ENCODE results near the gene GRK2.
"Not testable (repeated sequence)": the region's sequence is repeated elsewhere in the genome, so short reads cannot be mapped to it uniquely, and the experiment has no call there.

Gene GRK2

DNA sequence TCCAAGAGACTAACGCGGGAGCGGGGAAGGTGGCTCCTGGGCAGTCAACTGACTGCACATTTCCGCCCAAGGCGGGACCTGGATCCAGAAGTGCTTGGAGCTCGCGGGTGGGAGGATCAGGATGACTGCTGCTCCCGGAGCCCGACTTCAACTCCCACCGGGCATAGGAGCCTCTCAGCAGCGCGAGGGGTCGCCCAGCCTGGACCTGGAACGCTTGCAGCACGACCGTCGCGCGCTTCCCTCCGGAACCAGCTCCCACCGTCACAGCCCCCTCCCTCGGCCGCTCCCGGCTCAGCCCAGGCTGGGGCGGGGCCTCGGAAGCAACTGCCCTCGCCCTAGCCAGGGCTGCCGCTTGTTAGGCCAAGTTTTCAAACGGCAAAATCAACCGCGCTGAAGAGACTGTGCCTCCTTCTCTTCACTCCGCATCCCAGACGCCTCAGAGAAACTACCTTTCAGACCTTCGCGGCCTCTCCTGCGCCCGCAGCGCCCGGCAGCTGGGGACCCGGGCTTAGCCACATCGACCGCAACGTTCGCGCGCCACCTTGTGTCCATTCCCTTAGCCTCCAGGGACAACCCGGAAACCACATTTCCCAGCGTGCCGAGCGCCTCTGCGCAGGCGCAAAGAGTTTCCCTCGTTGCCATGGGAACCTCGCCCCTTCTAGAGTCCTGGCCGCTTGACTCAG is 51.1 kb downstream of the GRK2 start:
- DNase-seq: peak; percentile 99

DNA sequence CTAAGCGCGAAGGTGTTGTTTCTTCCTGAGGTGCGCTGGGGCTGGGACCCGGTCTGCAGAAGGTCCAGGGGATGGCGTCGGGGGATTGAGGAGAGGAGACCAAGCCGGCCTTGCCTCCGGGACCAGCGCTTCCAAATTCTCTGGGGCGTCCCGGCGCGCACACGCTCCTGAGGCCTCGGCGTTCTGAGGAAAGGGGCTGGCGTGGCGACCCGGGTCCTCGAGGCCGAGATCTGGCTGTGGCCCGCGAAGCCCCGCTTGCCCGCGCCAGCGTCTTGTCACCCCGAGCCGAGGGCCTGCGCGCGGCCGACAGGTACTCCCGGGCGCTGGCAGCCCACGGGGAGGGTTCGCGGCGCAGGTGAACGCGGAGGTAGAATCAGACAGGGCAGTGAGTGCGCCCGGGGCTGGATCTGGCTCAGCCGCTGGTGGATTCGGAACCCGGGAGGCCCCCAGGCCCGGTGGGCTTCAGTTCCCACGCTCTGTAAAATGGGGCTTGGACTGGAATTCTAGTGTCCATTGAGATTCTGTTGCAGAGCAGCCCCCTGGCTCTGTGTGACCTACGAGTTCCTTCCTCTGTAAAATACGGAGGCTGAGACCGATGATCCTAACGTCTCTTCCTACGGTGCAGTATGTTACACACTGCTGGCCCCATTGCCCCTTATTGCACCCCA is 51.7 kb downstream of the GRK2 start:
- DNase-seq: no peak

DNA sequence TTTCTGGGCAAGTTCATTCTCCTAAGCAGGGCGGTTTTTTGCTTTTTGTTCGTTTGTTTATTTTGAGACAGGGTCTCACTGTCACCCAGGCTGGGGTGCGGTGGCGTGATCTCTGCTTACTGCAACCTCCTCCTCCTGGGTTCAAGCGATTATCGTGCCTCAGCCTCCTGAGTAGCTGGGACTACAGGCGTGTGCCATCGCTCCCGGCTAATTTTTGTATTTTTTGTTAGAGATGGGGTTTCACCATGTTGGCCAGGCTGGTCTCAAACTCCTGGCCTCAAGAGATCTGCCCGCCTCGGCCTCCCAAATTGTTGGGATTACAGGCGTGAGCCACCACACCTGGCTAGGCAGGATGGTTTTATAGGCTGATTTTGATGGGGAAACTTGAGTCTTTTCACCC is 52.6 kb downstream of the GRK2 start:
- DNase-seq: not testable (repeated sequence)

DNA sequence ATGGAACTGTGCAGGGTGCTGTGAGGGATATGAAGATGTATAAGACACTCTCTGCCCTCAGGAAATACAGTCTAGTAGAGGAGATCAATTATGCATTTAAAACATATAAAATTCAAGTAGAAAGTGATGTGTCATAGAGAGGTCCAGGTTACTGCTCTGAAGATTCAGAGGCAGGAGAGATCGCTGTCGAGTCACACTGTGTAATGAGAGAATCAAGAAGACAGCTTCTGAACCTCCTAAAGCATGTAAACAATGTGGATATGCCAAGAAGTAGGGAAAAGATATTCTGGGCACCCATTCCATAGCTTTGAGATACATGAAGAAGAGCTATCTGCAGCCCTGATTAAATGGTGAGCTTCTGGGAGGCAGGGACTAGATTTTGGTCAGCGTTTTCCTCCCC is 53.7 kb downstream of the GRK2 start:
- DNase-seq: no peak

DNA sequence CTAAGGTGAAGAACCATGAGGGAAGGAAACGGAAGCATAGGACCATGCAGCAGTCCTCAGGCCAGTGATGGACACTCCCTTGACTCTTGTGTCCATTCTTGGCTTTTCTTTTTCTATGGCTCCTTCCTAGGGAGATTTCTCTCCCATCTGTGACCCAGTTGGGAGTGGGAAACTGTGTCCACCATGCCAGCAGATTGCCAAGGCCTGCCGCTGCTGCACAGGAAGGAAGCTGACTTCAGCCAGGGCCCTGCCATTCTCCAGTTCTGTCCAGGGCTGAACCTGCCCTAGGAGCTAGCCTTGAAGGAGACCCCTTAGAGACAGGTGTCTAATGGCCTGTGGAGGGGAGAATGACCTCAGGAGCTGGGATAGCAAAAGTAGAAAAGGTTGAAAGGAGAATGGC is 54.4 kb downstream of the GRK2 start:
- no peak for DNase-seq

DNA sequence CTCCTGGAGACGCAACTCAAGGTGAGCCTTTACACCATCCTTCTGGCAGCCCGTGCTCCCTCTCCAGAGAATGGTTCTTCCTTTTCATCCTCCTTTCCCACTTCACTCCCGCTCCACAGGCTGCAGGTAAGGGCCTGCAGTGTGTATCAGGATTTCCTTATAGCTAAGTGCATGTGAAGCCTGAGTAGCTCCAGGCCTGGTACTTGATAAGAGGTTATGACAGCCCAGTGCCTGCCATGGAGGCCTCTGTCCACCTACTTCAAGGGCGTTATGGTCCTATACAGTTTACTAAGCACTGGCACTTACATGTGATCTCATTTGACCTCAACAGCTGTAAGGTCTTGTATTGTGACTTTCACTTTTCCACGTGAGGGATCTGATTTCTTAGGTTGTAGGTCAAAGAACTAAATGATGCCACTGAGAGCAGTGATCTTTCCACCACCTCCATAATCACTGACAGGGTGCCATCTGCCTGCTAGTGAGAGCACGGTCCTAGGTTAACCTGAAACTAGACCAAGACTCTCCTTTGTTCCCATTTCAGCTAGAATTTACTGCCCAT is 55.1 kb downstream of the GRK2 start:
- no peak for DNase-seq

DNA sequence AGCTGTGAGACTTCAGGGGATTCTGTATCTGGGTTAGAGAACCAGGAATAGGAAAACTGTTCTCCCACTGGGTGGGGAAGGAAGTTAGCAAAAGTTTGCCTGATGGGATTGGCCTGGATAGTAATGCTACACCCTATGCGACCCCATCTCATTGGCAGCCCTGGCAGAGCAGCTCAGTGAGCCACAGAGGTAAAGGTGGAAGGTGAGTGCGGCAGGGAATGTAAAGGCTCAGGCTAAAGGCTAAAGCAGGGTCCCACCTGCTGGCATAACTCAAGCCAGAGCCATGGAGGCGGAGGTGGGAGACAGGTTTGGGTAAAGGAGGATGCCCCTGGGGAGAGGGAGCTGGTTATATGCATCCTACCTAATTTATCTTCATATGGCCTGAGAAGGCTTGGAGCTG is 55.8 kb downstream of the GRK2 start:
- DNase-seq: no peak

DNA sequence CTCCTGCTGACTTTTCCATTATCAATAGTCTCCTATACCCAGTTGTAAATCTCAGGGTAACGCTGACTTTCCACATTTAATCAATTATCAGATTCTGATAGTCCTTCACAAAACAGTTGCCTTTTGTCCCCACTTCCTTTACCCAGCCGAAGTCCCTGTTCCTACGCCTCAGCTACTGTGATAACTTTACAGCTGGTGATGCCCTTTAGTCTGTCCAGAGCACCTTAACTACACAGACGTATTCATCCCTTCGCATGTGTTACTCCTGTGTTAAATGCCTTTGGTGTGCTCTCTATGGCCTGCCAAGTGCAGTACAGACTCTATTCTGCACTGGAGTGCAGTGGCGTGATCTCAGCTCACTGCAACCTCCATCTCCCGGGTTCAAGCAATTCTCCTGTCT is 57.3 kb downstream of the GRK2 start:
- no peak for DNase-seq

DNA sequence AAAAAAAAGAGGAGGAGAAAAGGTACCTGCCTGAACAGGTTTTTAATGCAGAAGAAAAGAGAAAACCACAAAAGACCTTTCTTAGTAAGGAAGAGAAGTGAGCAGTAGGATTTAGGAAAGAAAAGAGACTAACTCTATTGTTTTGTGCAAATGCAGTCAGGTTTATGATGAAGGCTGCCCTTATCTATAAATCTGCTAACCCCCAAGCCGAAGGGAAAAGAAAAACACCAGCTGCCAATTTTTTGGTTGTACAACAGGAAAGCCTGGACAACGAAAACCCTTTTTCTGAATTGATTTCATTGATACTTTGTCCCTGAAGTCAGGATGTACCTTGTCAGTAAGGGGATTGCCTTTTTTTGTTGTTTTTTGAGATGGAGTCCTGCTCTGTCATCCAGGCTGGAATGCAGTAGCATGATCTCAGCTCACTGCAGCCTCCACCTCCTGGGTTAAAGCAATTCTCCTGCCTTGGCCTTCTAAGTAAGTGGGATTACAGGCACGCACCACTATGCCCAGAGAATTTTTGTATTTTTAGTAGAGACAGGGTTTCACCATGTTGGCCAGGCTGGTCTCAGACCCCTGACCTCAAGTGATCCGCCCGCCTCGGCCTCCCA is 65.9 kb downstream of the GRK2 start:
- no peak for DNase-seq

Data from activated CD8-positive, alpha-beta memory T cell treated with anti-CD3 and anti-CD28 coated beads, Interleukin-2, amount 50 U/mL, for 4 hours (primary cell).